Right kidney (tissue), 1 donor: ENCODE measurements around the gene GMDS.
A peak's percentile ranks its signal among the peaks of the same experiment; 100 is the strongest.

Experiments
- DNase-seq: peaks from one replicate; pipeline ENCODE4 v3.0.0-alpha.2; 2016

Gene GMDS

DNA sequence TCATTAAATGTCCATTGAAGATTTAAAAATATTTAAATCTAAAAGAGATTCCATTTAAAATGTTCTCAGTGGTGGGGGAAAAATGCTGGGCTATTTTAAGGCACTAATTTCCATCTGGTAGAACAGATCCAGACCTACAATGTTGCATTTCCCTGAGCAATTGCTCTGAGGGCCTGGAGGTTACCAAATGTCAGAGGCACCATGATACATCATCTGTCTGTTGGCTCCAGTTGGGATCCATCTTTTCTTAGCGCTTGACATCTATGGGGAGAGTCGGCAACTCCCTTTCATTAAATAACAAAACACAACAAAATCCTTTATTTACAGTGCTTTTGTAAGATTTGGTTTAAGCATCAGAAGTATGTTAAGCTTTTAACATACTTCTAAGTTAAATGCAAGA, 411.2 kb downstream of the GMDS start:
- DNase-seq: no peak

DNA sequence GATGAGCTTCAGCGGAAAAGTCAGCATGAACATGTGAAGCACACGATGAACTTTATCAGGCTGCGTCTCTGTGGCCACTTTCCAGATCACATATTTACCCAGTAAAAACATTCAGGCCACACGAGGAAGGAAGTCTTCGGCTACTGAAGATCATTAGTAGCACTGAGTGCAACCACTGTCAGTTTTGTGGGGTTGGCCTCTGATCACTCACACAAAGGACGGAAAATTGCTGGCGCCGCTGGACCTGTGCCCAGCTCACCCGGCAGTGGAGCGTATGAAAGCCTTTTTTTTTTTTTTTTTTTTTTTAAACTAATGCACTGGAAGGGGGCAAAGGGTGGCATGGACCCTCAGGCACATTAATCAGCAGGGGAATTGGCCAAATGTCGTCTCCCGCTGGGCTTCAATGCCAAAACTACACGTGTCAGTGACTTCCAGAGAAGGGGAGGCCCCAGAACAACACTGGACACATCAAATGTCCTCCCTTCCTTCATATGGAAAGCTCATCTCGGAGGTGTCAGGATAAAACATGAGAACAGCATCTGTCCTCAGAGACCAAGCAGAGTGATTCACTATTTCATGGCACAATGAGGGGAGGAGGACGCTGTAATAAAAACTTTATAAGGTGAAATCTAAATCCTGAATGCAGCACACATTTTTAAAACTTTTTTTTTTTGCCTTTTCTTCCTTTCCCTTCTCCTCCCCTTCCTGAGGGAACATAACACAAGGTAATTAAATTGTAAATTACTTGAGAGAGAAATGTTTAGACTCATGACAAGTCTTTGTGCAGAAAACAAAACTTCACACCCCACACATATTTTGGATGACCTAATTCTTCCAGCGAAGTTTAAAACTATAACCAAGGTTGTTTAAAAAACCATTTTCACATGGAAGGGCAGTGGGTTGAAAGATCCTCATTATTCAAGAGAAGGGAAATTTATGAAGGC, 412.3 kb downstream of the GMDS start:
- DNase-seq: peak; percentile 75

DNA sequence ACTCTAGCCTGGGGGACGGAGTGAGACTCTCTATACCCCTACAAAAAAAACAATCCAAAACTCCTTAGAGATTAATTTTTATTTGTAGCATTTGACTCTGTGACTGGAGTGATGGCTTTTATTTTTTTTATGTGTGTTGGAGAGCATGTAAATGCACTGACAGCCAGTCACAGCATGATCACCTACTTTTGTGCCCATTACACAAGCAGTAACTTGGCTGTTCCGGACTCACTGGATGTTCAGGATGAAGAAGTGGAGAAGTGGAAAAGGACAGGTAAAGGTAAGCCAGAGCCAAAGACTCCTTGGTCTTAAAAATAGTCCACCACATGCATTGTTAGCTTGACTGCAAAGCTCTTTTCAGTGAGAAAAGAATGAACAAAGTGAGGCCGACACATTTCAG, 413.0 kb downstream of the GMDS start:
- DNase-seq: peak; percentile 50

DNA sequence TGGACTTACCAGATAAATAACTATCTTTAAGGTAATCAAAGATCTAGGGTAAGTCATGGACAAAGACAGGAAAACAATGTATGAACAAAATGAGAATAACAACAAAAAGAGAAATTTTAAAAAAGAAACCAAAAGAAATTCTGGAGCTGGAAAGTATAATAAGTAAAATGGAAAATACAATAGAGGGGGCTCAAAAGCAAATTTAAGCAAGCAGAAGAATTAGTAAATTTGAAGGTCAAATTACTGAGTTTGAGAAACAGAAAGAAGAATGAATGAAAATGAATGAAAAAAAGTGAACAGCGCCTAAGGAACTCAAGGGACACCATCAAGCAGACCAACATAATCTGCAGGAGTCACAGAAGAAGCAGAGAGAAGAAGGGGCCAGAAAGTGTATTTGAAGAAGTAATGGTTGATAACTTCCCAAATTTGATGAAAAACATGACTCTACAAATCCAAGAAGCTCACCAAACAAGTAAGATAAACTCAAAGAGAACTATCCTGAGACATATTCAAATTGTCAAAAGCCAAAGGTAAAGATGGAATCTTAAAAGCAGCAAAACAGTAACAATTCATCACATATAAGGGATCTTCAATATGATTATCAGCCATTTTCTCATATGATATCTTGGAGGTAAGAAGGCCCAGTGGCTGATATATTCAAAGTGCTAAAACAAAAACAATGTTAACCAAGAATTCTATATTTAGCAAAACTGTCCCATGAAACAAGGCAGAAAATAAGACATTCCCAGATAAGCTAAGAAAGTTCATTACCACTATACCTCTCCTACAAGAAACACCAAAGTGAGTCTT, 417.2 kb downstream of the GMDS start:
- no peak for DNase-seq

DNA sequence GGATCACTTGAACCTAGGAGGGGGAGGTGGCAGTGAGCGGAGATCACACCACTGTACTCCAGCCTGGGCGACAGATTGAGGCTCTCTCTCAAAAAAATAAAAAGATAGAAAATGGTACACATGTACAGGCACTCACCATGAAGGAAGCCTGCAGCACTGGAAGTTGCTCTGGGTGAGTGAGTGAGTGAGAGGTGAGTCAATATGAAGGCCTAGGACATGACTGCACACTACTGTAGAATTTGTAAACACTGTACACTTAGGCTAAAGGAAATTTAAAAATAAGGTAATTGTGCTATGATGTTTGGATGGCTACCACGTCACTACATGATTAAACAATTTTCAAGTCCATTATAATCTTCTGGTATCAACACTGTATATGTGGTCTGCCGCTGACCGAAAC, 419.5 kb downstream of the GMDS start:
- no peak for DNase-seq

DNA sequence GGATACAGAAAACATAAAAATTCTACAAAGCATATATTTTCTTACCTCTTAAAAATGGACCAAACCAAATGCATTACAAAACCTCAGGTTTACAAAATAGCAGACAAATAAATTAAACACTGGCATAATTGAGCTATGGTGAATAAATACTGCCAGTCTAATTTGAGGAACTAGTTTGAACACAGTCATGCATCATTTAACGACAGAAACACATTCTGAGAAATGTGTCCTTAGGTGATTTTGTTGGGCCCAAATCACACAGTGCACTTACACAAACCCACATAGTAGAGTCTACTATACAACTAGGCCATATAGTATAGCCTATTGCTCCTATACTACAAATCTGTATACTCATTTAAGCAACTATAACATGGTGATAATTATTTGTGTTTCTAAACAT, 420.1 kb downstream of the GMDS start:
- DNase-seq: no peak

DNA sequence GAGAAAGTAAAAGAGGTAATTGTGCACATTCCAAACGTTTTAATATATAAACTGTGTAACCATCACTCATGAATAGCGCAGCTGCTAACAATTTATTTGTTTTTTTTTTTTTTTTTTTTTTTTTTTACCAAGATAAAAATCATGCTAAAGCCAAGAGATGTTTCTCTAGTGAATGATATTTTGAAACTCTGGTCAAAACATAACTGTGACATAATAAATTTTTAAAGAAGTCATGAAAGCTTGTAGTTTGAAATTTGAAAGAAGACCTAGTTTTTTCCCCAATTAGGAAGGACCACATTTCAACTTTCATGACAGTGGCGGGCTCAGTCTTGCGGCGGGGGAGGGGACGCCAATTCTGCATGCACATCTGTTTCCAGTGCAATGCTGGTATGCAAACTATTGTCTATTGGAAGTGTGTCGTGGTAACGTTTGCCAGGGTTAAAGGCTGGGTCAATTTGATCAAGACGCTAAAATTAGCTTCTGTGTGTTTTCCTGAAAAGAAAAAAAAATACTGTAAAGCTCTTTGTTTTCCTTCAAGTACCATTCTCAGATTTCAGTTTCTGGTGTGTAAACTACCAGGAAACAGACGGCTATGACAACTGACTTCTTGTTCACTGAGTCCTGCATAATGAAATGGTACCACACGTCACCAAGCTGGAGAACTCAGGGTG, 423.8 kb downstream of the GMDS start:
- DNase-seq: peak; percentile 47

DNA sequence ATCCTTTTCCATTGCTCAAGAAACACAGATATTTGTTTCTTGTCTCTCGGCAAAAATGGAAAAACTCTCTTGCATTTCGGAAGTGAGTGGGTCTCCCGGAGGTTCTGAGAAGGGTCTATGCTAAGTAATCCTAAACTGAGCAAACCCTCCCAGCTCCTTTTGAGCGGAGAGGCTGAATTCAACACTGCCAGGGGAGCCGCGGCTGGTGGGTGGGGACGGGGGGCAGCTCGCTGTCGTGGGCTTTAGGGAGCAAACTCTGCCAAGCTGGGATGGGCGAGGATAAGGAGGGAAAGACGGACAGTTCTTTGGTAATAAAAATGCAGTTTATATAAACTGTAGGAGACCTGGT, 424.3 kb downstream of the GMDS start:
- no peak for DNase-seq

DNA sequence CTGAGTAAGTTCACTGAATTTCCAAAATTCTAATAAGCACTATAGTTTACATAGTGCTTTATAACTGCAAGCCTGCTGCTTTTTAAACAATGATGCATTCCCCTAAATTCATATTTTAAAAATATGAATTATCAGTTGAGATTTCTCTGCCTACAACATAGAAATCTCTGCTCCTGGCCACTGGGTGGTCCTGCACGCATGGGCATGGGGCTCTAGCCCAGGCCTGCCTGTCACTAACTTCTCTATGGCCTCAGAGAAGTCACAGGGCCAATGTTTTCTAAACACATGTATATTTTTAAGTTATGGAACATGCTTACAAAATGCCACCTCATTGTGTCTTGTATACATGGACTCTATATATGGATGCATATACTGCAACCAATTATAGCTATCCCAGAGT, 424.7 kb downstream of the GMDS start:
- no peak for DNase-seq

DNA sequence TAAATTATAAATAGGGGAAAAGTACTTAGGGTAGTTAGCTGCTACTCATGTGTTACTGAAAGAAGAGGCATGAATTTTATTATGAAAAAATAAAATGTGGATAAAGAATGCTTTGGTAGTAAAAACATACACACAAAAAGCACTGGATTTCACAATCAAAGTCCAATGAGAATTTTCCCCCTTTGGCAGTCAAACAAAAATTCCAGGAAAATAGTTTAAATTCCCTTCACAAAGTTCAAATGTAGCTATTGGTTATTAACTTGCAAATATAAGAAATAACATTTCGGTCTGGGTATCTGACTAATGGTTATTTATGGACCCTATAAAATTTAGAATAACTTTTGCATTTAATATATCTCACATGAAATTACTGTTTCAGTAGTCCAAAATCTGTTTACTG, 425.2 kb downstream of the GMDS start:
- DNase-seq: no peak

DNA sequence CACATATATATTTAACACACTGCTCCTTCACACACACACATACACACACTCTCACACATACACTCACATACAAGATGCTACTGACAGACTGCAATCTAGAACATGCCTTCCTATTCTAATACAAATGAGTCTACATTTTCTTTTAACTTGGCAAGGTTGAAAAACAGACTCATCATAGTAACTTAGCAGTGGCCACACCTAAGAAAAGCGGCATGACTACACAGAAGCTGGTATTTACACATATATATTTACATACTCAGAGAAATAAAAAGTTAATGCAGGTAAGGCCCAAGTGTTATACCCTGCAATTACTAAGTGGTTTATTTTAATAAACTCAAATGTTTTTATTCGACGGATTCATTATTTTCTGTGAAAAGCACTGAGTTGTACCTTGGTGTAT, 426.4 kb downstream of the GMDS start:
- DNase-seq: no peak

DNA sequence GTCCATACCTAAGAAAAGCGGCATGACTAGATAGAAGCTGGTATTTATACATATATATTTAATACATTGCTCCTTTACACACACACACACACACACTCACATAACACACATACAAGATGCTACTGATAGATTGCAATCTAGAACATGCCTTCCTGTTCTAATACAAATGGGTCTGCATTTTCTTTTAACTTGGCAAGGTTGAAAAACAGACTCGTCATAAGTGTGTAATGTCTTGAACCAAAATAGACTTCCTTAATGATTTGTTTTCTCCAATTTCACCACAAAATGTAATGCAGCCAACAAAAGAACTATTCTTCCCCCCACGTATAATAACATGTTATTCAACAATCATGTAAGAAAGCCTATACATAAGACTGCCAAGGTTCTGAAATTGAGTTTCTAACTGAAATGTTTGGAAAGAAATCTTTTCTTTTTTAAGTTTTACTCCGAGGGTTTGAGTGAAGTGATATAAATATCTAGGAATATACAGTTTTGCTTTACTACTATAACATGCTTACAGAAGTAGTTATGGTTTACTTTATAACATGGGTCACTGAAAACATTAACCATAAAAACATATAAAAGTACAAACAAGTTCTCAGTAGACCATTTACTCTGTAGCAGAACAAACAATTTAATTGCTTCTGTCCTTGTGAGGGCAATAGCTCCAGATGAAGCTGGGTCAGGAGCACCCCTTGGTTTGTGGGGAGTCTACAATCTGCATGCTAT, 428.2 kb downstream of the GMDS start:
- DNase-seq: no peak

DNA sequence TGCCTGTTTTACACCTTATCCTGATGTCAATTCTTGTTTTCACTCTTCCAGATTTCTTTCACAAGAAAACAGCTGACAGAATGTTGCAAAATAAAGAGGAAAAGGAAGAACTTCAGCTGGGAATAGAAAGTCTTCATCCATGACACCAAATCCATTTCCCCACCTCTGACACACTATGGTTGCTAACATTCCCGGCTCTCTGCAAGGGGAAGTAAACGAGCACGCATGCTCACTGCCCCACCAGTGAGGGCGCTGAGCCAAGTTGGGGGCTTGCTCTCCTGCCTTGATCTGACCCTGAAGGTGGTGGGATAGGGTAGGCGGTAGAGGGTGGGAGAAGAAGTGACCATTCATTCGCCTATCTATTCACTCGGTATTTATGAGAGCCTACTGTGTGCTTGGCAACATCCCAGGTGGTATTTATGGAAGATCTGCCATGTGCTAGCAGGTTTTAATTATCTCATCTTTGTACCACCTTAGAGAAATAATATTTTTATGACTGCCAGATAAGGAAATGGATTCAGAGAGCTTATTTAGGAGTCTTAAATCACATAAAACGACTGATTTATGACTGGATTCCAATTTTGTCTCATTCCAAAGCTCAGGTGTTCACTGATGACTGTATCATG, 429.5 kb downstream of the GMDS start:
- DNase-seq: no peak

DNA sequence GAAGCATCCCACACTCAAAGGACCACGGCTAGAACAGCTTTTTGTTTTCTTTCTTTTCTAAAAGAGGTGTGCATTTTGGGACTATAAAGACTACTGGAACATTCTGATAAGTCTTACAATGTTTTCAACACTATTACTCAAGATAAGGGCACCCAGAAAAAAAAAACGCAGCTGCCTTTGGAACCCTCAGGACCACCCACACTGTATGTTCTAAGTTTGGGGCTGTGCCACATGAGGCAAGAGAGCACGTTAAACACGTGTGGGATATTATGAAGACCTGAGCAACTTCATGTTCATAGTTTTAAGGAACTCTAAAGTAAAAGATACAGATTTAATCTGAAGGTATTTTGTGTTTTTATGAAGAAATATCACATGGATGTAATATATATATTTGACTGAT, 431.1 kb downstream of the GMDS start:
- DNase-seq: no peak

DNA sequence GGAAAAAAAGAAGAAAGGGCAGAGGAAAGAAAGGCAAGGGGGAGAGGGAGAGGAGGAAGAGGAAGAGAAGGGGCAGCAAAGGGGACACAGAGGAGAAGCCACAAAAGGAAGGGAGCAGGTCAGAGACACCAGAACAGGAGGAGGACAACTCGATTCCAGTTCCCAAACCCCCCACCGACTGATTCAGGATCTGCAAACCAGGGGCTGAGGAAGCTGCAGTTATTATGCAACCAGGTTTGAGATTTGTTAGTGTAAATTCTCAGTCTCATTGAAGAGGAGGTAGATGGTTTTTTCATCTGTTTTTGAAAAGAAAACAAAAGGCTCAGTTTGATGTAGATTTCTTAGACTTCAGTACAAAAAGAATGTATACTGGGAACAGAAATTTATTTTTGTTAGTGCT, 432.9 kb downstream of the GMDS start:
- DNase-seq: no peak

DNA sequence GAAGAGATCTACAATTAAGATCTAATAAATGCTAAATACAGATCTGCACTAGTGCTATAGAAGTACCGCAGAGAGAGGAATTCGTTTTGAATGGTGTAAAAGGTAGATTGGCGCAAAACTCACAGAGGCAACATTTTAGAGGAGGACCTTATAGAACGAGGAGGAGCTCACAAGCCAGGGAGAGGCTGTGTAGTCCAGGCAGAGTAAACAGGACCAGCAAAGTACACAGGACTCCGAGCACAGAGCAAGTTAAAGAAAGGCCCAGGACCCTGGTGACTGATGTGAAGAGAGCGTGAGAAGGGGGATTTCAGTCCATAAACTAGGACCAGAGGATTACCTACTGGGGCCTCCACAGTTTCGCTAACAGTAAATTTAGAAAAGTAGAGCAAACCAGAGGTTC, 433.4 kb downstream of the GMDS start:
- DNase-seq: no peak

DNA sequence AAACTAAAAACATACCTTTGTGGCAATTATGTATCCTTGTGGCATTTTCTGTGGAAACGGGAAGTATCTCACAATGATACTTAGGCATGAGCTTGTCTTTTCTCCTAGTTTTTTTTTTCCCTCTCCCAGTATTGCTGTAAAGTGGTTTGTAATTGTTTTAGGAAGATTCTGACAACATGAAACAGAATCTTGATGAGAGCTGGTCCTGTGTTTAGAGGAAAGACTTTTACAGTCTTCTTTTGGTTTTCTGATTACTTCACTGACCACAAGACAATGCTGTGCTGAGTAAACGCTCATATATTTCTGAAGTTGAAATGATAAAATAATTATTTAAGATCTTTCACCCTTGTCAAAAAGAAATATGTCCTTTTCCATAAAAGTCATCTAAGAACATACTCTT, 434.5 kb downstream of the GMDS start:
- DNase-seq: no peak

DNA sequence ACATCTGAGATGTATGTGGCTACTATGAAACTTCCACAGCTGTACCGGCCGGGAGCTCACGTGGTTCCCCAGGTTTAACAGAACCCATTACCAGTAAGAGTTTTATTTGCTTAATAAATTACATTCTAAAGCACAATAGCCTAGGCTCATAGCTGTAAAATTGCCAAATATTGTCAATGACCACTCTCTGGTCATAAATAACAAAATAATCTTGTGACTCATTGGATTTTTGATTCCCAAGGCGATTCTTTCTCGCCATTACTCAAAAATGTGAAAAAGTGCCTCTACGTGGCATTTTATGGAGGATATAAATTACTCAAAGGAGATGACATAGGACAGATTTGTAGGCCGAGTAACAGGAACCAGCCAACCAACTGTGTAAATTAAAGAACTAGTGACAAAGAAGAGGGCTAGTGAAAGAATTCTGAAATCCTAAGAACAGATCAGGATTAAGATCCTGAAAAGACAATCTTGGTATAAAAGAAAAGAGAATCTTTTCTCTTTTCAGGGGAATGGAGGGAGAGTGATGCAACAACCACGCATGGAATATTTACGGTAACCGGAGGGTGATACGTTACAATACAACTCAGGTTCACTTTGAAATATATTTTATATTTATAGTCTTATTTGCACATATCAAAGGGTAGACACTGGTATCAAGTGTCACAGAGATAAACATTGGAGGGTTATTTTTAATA, 436.0 kb downstream of the GMDS start:
- DNase-seq: peak; percentile 44

DNA sequence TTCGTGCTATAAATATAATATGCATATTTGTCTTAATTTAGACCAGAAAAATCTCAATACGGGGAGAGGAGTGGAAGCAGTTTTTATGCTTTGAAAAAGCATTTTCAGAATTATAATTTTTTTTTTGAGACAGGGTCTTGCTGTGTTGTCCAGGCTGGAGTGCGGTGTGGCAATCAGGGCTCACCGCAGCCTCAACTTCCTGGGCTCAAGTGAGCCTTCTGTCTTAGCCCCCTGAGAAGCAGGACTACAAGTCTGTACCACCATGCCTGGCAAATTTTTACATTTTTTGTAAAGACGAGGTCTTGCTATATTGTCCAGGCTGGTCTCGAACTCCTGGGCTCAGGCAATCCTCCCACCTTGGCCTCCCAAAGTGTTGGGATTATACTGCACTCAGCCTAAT, 438.5 kb downstream of the GMDS start:
- DNase-seq: no peak

DNA sequence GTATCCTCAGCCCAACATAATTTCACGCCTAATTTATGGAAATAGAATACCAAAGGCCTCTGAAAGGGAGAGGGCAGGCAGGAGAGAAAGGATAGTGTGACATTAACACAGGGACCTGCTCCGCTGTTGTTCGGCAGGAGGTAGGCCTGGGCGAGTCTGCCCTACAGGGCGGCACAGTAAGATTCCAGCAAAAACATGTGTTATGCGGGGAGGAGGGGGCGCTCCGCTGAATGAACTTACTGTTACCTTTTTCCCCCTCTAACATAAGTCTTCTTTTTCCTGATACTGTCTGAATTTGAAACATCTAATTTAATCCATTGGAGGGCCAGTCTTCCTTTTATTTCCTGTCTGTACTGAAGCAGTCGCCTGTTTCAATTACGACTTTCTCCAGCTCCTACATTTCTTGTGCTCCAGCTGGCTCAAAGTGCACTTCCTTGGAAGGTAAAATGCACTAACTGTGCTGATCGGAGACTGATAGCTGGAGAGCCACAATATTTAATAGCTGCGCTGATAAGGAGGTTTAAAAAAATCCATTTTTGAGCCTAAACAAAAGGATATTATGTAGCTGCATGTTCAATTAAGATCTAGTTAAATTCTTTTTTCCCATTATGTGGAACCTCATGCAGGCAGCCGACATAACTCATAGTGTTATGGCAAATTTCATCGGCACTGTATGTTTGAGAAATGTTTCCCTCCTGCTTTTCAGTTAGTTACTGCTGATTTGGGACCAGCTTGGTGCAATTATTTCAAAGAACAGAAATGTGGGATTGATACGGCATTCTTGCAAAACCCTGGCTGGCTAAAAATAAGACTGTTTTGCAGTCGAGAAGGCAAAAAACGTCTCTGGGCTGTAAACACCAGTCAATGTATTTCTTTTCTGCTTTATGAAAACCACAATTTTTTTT, 442.7 kb downstream of the GMDS start:
- DNase-seq: peak; percentile 68
